Esophagus squamous epithelium (tissue), 4 donors: ENCODE data around the gene KIF26A.

Source experiments
- CTCF ChIP-seq, 6 experiments: fragments of 450-650 bp in 4 of 6; fragments of 200-600 bp in 2 of 6; sonication (generic) in 2 of 6; IDR thresholded peaks; one replicate each; pipeline ENCODE4 v1.5.1; 2016 to 2019; ENCODE audit warnings: antibody characterized with exemption in 6 of 6, mild to moderate bottlenecking in 4 of 6, moderate library complexity in 4 of 6
- POLR2A ChIP-seq, 4 donors: fragments of 450-650 bp; IDR thresholded peaks; one replicate each; pipeline ENCODE4 v1.6.1; 2017; ENCODE audit warnings: antibody characterized with exemption in 4 of 4, mild to moderate bottlenecking in 4 of 4, moderate library complexity in 3 of 4

- TF ChIP-seq CTCF (IDR thresholded peaks at IDR 0.05) = no peak
- no peak for TF ChIP-seq POLR2A (IDR thresholded peaks at IDR 0.05)
Measured at GRCh38 chr14:104100171-104101085, 38.0 kb upstream of the KIF26A start.
